HEK293T (cell line): ENCODE measurements around the gene TSPAN7.

Experiments
- CTCF ChIA-PET: fragments of 350-600 bp; formaldehyde crosslinking; extraction: SDS; loops from one replicate; lab custom pipeline; 2021; ENCODE audit warnings: antibody characterized with exemption, inconsistent platforms; lab: Yijun Ruan, JAX
- POLR2A ChIA-PET: fragments of 350-600 bp; formaldehyde crosslinking; extraction: SDS; loops from one replicate; lab custom pipeline; 2020; ENCODE audit warnings: antibody characterized with exemption, inconsistent platforms; lab: Yijun Ruan, JAX
- DNase-seq: peaks from one replicate; pipeline ENCODE4 v3.0.0; 2012; ENCODE audit warnings: mixed read lengths; ENCODE audit errors: extremely low spot score
- ARNT ChIP-seq: fragments of 450-650 bp; IDR thresholded peaks from 2 replicates; pipeline ENCODE4 v1.6.1; 2017; ENCODE audit warnings: mild to moderate bottlenecking
- BHLHE40 ChIP-seq: fragments of 450-650 bp; IDR thresholded peaks from 2 replicates; pipeline ENCODE4 v1.6.1; 2016; ENCODE audit warnings: mild to moderate bottlenecking, moderate library complexity, borderline replicate concordance
- CTBP1 ChIP-seq: fragments of 450-650 bp; IDR thresholded peaks from 2 replicates; pipeline ENCODE4 v1.6.1; 2016; ENCODE audit warnings: borderline replicate concordance
- ELF4 ChIP-seq: fragments of 450-650 bp; IDR thresholded peaks from 2 replicates; pipeline ENCODE4 v1.6.1; 2017; ENCODE audit warnings: antibody characterized with exemption
- FOXA1 ChIP-seq: fragments of 450-650 bp; IDR thresholded peaks from 2 replicates; pipeline ENCODE4 v1.6.1; 2016; ENCODE audit warnings: mild to moderate bottlenecking
- FOXK2 ChIP-seq: fragments of 450-650 bp; IDR thresholded peaks from 2 replicates; pipeline ENCODE4 v1.6.1; 2016; ENCODE audit warnings: mild to moderate bottlenecking
- FOXM1 ChIP-seq: fragments of 450-650 bp; IDR thresholded peaks from 2 replicates; pipeline ENCODE4 v1.6.1; 2017; ENCODE audit warnings: mild to moderate bottlenecking, borderline replicate concordance
- HDGF ChIP-seq: fragments of 450-650 bp; IDR thresholded peaks from 2 replicates; pipeline ENCODE4 v1.6.1; 2017; ENCODE audit warnings: antibody characterized with exemption, borderline replicate concordance
- L3MBTL2 ChIP-seq: fragments of 450-650 bp; conservative IDR thresholded peaks from 2 replicates; pipeline ENCODE4 v1.6.1; 2016; ENCODE audit warnings: mild to moderate bottlenecking
- LEF1 ChIP-seq: fragments of 450-650 bp; IDR thresholded peaks from 2 replicates; pipeline ENCODE4 v1.6.1; 2017; ENCODE audit warnings: mild to moderate bottlenecking, borderline replicate concordance
- NFRKB ChIP-seq: fragments of 450-650 bp; IDR thresholded peaks from 2 replicates; pipeline ENCODE4 v1.6.1; 2016; ENCODE audit warnings: mild to moderate bottlenecking, moderate library complexity
- SP1 ChIP-seq: fragments of 450-650 bp; IDR thresholded peaks from 2 replicates; pipeline ENCODE4 v1.6.1; 2017
- SUZ12 ChIP-seq: fragments of 450-650 bp; IDR thresholded peaks from 2 replicates; pipeline ENCODE4 v1.6.1; 2016; ENCODE audit warnings: mild to moderate bottlenecking
- TARDBP ChIP-seq: fragments of 450-650 bp; IDR thresholded peaks from 2 replicates; pipeline ENCODE4 v1.6.1; 2016
- ZNF384 ChIP-seq: fragments of 450-650 bp; IDR thresholded peaks from 2 replicates; pipeline ENCODE4 v1.6.1; 2016
- TF ChIP-seq, protein P1 (sequence below): fragments of 450-650 bp; IDR thresholded peaks from 2 replicates; pipeline ENCODE4 v1.6.1; 2016

TSPAN7 gene

DNA sequence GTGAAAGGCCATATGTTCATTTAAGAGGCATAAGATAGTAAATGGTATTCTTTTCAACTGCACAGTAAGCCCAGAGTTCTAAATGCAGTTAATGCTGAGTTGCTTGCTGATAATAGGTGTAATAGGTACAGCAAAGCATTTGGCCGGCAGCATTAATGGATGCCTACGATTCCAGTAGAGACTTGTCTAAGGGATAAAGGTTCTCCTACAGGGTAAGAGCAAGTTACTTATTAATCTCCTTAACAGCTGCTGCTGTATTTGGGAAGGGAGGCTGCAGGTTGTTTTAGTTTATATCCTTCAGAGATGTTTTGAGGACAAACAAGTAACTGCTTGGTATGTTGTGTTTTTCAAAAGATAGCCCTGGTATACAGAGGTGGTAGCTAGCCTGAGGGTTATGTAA is 16.8 kb downstream of the TSPAN7 start:
- ChIA-PET CTCF (no interaction called here), POLR2A (no interaction called here)
- TF ChIP-seq ARNT (no peak), ELF4 (no peak), FOXK2 (no peak), NFRKB (no peak)
- DNase-seq = no peak

DNA sequence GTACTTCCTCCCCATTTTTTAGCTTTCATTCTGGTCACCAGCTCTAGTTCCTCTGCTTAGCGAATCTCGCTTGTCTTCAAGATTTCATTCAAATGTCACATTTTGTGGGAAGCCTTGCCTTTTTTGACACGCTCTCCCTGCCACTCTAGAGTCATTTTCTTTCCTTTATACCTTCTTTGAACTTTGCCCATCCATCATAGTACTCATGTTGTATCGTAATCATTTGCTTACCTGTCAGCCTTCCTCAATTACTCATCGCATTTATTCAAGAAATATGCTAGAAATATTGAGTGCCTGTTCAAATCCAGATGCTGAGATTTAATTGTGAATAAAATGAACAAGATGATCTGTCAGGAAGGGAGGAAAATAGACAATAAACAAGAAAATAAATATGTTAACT is 21.8 kb downstream of the TSPAN7 start:
- TF ChIP-seq HDGF = no peak
- TF ChIP-seq NFRKB = no peak
- TF ChIP-seq TARDBP = no peak
- no peak for TF ChIP-seq FOXK2
- DNase-seq = no peak
- ChIA-PET CTCF (no interaction called here), POLR2A (no interaction called here)

GRCh38 chrX:38594434-38594833 is 33.1 kb downstream of the TSPAN7 start:
- ChIA-PET POLR2A (no interaction called here), CTCF (no interaction called here)
- DNase-seq = no peak
- TF ChIP-seq L3MBTL2 (no peak), TARDBP (no peak), BHLHE40 (no peak), CTBP1 (no peak), FOXM1 (no peak), FOXA1 (no peak), ARNT (no peak), SP1 (no peak), HDGF (no peak), SUZ12 (no peak), ELF4 (no peak)

GRCh38 chrX:38595801-38596200 is 34.5 kb downstream of the TSPAN7 start:
- CTCF ChIA-PET = no interaction called here
- no peak for DNase-seq
- POLR2A ChIA-PET = no interaction called here
- TF ChIP-seq SUZ12 = no peak
- TF ChIP-seq FOXK2 = no peak
- TF ChIP-seq L3MBTL2 = no peak
- TF ChIP-seq, protein P1, sequence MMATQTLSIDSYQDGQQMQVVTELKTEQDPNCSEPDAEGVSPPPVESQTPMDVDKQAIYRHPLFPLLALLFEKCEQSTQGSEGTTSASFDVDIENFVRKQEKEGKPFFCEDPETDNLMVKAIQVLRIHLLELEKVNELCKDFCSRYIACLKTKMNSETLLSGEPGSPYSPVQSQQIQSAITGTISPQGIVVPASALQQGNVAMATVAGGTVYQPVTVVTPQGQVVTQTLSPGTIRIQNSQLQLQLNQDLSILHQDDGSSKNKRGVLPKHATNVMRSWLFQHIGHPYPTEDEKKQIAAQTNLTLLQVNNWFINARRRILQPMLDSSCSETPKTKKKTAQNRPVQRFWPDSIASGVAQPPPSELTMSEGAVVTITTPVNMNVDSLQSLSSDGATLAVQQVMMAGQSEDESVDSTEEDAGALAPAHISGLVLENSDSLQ = no peak
- no peak for TF ChIP-seq TARDBP
- no peak for TF ChIP-seq NFRKB
- TF ChIP-seq BHLHE40 = no peak
- no peak for TF ChIP-seq SP1
- TF ChIP-seq FOXA1 = no peak
- TF ChIP-seq CTBP1 = no peak
- no peak for TF ChIP-seq ARNT
- TF ChIP-seq ZNF384 = no peak
- no peak for TF ChIP-seq LEF1
- no peak for TF ChIP-seq ELF4
- TF ChIP-seq FOXM1 = no peak
- no peak for TF ChIP-seq HDGF

DNA sequence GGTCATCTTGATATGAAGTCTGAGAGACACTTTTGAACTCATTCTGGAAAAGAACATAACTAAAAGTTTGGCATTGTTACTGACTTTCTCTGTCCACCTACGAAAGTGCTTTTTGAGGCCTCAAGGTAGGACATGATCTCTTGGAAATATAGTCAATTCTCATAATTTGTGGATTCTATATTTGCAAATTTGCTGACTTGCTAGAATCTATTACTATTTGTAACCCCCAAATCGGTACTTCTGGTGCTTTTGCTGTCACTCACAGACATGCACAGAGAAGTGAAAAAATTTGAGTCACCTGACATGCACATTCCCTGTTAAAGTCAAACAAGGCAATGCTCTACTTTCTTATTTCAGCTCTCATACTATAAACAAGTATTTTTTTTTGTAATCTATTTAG is 35.6 kb downstream of the TSPAN7 start:
- POLR2A ChIA-PET = no interaction called here
- DNase-seq = no peak
- TF ChIP-seq SUZ12 = no peak
- TF ChIP-seq ARNT = no peak
- TF ChIP-seq L3MBTL2 = no peak
- TF ChIP-seq NFRKB = no peak
- TF ChIP-seq CTBP1 = no peak
- no peak for TF ChIP-seq ELF4
- no peak for TF ChIP-seq BHLHE40
- no peak for TF ChIP-seq HDGF
- no peak for TF ChIP-seq SP1
- TF ChIP-seq LEF1 = no peak
- TF ChIP-seq, protein P1 = no peak
- no peak for TF ChIP-seq ZNF384
- no peak for TF ChIP-seq FOXM1
- no peak for TF ChIP-seq TARDBP
- CTCF ChIA-PET = interaction anchor here (0.7 kb wide), 1 partner anchor 10 kb away, joined by 3 read pairs; no protein-coding TSS in a partner anchor

- TF ChIP-seq LEF1 = no peak
- no peak for TF ChIP-seq CTBP1
- no peak for TF ChIP-seq ELF4
- no peak for TF ChIP-seq FOXK2
- TF ChIP-seq TARDBP = no peak
- no peak for TF ChIP-seq FOXM1
- no peak for TF ChIP-seq ARNT
- TF ChIP-seq BHLHE40 = no peak
- no peak for TF ChIP-seq NFRKB
- no peak for TF ChIP-seq FOXA1
- no peak for TF ChIP-seq SP1
- no peak for TF ChIP-seq HDGF
- no peak for TF ChIP-seq SUZ12
- TF ChIP-seq L3MBTL2 = no peak
- TF ChIP-seq ZNF384 = no peak
- TF ChIP-seq, protein P1 = no peak
These were observed 38.7 kb downstream of the TSPAN7 start for GRCh38 chrX:38599796-38600755.

More at GRCh38 chrX:38599796-38600755, 38.7 kb downstream of the TSPAN7 start:
- DNase-seq = no peak
- CTCF ChIA-PET = no interaction called here
- POLR2A ChIA-PET = no interaction called here
